HEK293T (cell line): ENCODE measurements around the gene AGAP1.

ENCODE experiments used
- CTCF ChIA-PET: fragments of 350-600 bp; formaldehyde crosslinking; extraction: SDS; loops from one replicate; lab custom pipeline; 2021; ENCODE audit warnings: antibody characterized with exemption, inconsistent platforms; lab: Yijun Ruan, JAX
- POLR2A ChIA-PET: fragments of 350-600 bp; formaldehyde crosslinking; extraction: SDS; loops from one replicate; lab custom pipeline; 2020; ENCODE audit warnings: antibody characterized with exemption, inconsistent platforms; lab: Yijun Ruan, JAX
- DNase-seq: peaks from one replicate; pipeline ENCODE4 v3.0.0; 2012; ENCODE audit warnings: mixed read lengths; ENCODE audit errors: extremely low spot score
- ARNT ChIP-seq: fragments of 450-650 bp; IDR thresholded peaks from 2 replicates; pipeline ENCODE4 v1.6.1; 2017; ENCODE audit warnings: mild to moderate bottlenecking
- BHLHE40 ChIP-seq: fragments of 450-650 bp; IDR thresholded peaks from 2 replicates; pipeline ENCODE4 v1.6.1; 2016; ENCODE audit warnings: mild to moderate bottlenecking, moderate library complexity, borderline replicate concordance
- CTBP1 ChIP-seq: fragments of 450-650 bp; IDR thresholded peaks from 2 replicates; pipeline ENCODE4 v1.6.1; 2016; ENCODE audit warnings: borderline replicate concordance
- ELF4 ChIP-seq: fragments of 450-650 bp; IDR thresholded peaks from 2 replicates; pipeline ENCODE4 v1.6.1; 2017; ENCODE audit warnings: antibody characterized with exemption
- FOXA1 ChIP-seq: fragments of 450-650 bp; IDR thresholded peaks from 2 replicates; pipeline ENCODE4 v1.6.1; 2016; ENCODE audit warnings: mild to moderate bottlenecking
- FOXK2 ChIP-seq: fragments of 450-650 bp; IDR thresholded peaks from 2 replicates; pipeline ENCODE4 v1.6.1; 2016; ENCODE audit warnings: mild to moderate bottlenecking
- FOXM1 ChIP-seq: fragments of 450-650 bp; IDR thresholded peaks from 2 replicates; pipeline ENCODE4 v1.6.1; 2017; ENCODE audit warnings: mild to moderate bottlenecking, borderline replicate concordance
- HDGF ChIP-seq: fragments of 450-650 bp; IDR thresholded peaks from 2 replicates; pipeline ENCODE4 v1.6.1; 2017; ENCODE audit warnings: antibody characterized with exemption, borderline replicate concordance
- L3MBTL2 ChIP-seq: fragments of 450-650 bp; conservative IDR thresholded peaks from 2 replicates; pipeline ENCODE4 v1.6.1; 2016; ENCODE audit warnings: mild to moderate bottlenecking
- LEF1 ChIP-seq: fragments of 450-650 bp; IDR thresholded peaks from 2 replicates; pipeline ENCODE4 v1.6.1; 2017; ENCODE audit warnings: mild to moderate bottlenecking, borderline replicate concordance
- NFRKB ChIP-seq: fragments of 450-650 bp; IDR thresholded peaks from 2 replicates; pipeline ENCODE4 v1.6.1; 2016; ENCODE audit warnings: mild to moderate bottlenecking, moderate library complexity
- PKNOX1 ChIP-seq: fragments of 450-650 bp; IDR thresholded peaks from 2 replicates; pipeline ENCODE4 v1.6.1; 2016
- SP1 ChIP-seq: fragments of 450-650 bp; IDR thresholded peaks from 2 replicates; pipeline ENCODE4 v1.6.1; 2017
- SUZ12 ChIP-seq: fragments of 450-650 bp; IDR thresholded peaks from 2 replicates; pipeline ENCODE4 v1.6.1; 2016; ENCODE audit warnings: mild to moderate bottlenecking
- TARDBP ChIP-seq: fragments of 450-650 bp; IDR thresholded peaks from 2 replicates; pipeline ENCODE4 v1.6.1; 2016
- ZNF384 ChIP-seq: fragments of 450-650 bp; IDR thresholded peaks from 2 replicates; pipeline ENCODE4 v1.6.1; 2016

AGAP1 gene

GRCh38 chr2:235611756-235612155 lies 117.9 kb downstream of the AGAP1 start:
- ChIA-PET CTCF (no interaction called here), POLR2A (no interaction called here)
- no peak for DNase-seq
- TF ChIP-seq NFRKB (no peak), ELF4 (no peak), L3MBTL2 (no peak), ZNF384 (no peak), TARDBP (no peak), BHLHE40 (no peak), PKNOX1 (no peak), ARNT (no peak), FOXK2 (no peak), FOXA1 (no peak), CTBP1 (no peak), SP1 (no peak), HDGF (no peak), LEF1 (no peak), SUZ12 (no peak)

GRCh38 chr2:235612181-235612950 lies 118.5 kb downstream of the AGAP1 start:
- TF ChIP-seq ELF4: no peak
- ChIA-PET CTCF (no interaction called here), POLR2A (no interaction called here)
- DNase-seq: no peak

GRCh38 chr2:235613649-235614048 lies 119.8 kb downstream of the AGAP1 start:
- no peak for TF ChIP-seq SP1
- no peak for TF ChIP-seq L3MBTL2
- TF ChIP-seq SUZ12: no peak
- TF ChIP-seq CTBP1: no peak
- TF ChIP-seq FOXA1: no peak
- TF ChIP-seq PKNOX1: no peak
- no peak for TF ChIP-seq NFRKB
- TF ChIP-seq TARDBP: no peak
- TF ChIP-seq HDGF: no peak
- TF ChIP-seq FOXM1: no peak
- no peak for TF ChIP-seq BHLHE40
- TF ChIP-seq ZNF384: no peak
- TF ChIP-seq ARNT: no peak
- no peak for TF ChIP-seq LEF1
- DNase-seq: no peak
- POLR2A ChIA-PET: no interaction called here
- CTCF ChIA-PET: no interaction called here

GRCh38 chr2:235614176-235614860 lies 120.5 kb downstream of the AGAP1 start:
- no peak for DNase-seq
- ChIA-PET CTCF (no interaction called here), POLR2A (interaction anchor here (0.6 kb wide), 1 partner anchor 94 kb away, joined by 3 read pairs; no protein-coding TSS in a partner anchor)
- TF ChIP-seq LEF1 (no peak), SUZ12 (no peak), L3MBTL2 (no peak), NFRKB (no peak), FOXA1 (no peak), TARDBP (no peak), BHLHE40 (no peak), HDGF (no peak), FOXK2 (no peak), CTBP1 (no peak), FOXM1 (no peak), ELF4 (no peak), PKNOX1 (no peak)

- POLR2A ChIA-PET: interaction anchor here (0.6 kb wide), 1 partner anchor 95 kb away, joined by 3 read pairs; no protein-coding TSS in a partner anchor
- DNase-seq: no peak
- TF ChIP-seq L3MBTL2 (no peak), CTBP1 (no peak), BHLHE40 (no peak), HDGF (no peak), TARDBP (no peak), PKNOX1 (no peak), FOXK2 (no peak), ELF4 (no peak), ZNF384 (no peak), NFRKB (no peak), ARNT (no peak), SUZ12 (no peak), FOXA1 (no peak), LEF1 (no peak), SP1 (no peak)
- CTCF ChIA-PET: no interaction called here
These were observed 121.3 kb downstream of the AGAP1 start for GRCh38 chr2:235614900-235615712.
